Measurements from ENCODE around the gene VAV2.
A peak's percentile ranks its signal among the peaks of the same experiment; 100 is the strongest.

Gene VAV2

DNA sequence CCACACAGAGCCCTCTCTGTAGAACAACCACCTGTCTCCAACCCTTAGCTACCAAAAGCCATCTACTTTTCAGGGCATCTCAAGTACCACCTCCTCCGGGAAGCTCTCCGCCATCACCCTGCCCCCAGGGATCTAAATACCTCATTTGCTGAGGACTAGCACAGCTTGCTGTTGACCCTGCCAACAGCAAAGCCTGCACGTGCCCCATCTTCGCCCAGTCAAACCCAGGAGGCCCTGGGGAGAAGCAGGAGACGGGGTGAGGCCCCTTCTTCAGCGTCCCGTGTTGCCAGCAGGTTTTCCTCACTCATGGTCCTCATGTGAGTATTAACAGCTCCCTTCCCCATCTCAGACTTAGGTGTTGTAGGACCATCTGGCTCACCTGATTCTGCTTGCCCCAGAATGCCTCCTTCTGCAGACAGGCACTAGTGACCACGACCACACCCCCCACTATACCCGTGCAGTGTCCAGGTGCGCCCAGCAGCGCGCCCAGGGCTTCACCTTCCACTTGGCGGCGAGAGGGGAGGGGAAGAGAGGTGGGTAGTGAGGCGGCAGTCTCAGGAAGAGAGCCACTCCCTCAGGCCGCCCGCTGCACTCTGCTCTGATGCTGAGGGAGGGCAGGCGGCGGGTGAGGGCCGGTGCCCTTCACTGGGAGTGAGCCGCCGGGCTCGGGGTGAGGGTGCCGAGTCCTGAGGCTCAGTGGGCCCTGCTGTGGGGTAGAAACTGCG is 11.1 kb downstream of the VAV2 start:
- no peak for DNase-seq (ENCODE audit: low read depth)

GRCh38 chr9:133979921-133980863 is 11.9 kb downstream of the VAV2 start:
- DNase-seq (ENCODE audit: low read depth), result no peak

DNA sequence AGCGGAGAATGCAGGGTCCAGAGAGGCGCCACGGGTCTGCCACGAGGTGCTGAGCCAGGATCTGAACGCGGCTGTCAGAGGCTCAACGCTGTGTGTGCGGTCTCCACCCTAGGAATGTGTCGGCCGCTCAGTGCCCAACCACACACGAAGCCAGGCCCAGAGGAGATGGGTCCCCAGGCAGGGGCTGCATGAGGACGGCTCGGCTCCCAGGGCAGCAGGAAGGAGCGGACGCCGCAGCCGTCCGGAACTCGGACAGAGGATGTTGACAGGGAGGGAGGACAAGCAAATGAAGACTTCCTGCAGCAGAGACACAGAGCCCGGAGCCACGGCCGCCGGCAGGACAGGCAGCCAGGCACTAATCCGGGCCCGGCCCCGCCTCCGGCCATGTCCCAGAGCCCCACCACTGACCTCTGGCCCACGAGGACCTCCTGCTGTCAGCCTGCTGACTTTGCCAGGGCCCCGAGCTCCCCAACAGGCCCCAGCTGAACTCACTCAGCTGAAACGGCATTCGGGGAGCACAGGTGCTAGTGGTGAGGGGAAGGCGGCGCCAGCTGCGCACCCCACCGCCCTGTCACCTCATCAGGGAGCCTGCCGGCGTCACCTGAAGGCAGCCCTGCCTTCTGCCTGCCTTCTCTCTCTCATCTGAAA is 12.7 kb downstream of the VAV2 start:
- DNase-seq (ENCODE audit: low read depth), result peak; percentile 28

- no peak for DNase-seq (ENCODE audit: low read depth)
These were observed 13.2 kb downstream of the VAV2 start for GRCh38 chr9:133978899-133979272.

- DNase-seq (ENCODE audit: low read depth), result no peak
These were observed 13.8 kb downstream of the VAV2 start for GRCh38 chr9:133978226-133978898.

- no peak for DNase-seq (ENCODE audit: low read depth)
These were observed 14.5 kb downstream of the VAV2 start for GRCh38 chr9:133977421-133978201.

DNA sequence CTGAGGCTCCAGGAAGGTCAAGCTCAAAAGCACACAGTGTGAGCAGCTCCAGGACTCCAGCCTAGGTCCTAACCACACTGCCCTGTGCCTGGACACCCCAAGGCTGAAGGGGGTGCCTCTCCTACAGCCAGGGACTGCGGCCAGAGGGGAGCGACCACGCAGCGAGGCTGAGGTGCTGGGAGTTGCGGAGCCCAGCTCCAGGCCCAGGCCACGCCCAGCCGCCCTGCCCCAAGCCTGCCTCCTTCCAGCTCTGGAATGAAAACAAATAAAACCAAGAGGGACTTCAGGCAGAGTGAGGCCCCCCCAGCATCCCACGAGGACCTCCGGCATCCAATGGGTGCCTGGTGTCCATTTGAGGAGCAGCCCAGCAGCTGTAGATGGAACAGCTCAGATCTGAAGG is 15.2 kb downstream of the VAV2 start:
- no peak for DNase-seq (ENCODE audit: low read depth)

- no peak for DNase-seq (ENCODE audit: low read depth)
These were observed 15.8 kb downstream of the VAV2 start for GRCh38 chr9:133976191-133976861.

GRCh38 chr9:133975511-133975910 is 16.6 kb downstream of the VAV2 start:
- DNase-seq (ENCODE audit: low read depth), result no peak

DNA sequence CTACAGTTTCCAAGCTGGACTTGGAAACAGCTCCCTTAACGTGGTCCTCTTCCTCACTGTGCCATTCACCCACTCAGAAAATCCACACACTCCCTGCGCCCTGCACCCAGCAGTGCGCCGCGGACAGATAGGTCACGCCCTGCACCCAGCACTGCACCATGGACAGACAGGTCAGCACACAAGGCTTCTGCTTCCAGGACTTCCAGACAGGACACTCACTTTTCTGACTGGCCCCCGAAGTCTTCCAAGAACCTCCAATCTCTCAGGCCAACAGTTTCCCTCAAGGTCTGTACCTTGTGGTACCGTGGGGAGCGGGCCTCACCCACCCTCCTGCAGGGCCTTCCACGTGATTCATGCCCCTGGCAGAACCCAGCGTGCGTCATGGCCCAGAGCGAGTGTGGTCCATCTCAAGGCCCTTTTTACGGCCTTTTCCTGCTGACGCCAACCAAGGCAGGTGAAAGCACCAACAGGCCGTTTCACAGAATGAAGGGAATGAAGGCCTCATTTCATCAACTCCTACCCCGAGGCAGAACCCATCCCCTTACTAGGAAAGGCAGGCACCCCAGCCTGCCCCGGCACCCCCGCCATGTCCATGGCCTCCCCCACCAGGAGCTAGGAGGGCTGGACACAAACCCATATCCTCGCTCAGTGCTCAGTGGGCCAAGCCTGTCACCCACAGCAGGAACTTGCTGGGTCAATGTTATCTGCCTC is 17.3 kb downstream of the VAV2 start:
- no peak for DNase-seq (ENCODE audit: low read depth)

DNA sequence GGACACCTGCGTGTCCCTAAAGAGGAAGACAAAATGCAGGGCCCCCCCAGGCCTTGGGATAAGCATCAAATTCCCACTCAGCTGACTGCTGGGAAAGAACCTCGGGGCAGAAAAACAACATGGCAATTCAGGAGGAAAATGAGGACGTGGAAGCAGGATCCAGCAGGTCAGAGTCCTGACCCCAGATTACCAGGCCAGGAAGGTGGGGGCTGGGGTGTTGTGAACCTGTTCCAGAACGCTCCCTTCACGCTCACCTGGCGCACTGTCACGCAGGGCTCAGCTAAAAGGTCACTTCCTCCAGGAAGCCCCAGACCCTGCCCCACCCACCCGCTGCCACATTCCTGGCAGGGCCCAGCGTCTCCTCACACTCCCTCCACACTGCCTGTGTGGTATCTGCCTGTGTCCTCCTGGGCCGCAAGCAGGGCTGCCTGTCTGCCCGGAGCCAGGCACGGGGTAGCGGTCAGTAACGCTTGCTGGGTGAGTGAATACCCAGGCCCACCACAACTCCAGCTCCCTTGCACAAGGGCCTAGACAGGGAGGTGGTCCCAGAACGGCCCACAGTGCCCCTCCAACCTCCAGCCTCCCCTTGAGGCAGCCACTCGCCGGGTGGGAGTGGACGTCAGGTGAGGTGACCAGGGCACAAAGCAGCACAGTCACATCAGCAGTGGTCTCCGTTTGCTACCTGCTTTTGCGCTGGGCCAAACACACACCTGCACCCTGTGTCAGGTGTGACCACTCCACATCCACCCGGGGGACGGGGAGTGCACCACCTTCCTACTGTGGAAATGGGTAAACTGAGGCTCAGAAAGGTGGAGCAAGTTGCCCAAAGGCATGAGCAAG is 18.1 kb downstream of the VAV2 start:
- no peak for DNase-seq (ENCODE audit: low read depth)

DNA sequence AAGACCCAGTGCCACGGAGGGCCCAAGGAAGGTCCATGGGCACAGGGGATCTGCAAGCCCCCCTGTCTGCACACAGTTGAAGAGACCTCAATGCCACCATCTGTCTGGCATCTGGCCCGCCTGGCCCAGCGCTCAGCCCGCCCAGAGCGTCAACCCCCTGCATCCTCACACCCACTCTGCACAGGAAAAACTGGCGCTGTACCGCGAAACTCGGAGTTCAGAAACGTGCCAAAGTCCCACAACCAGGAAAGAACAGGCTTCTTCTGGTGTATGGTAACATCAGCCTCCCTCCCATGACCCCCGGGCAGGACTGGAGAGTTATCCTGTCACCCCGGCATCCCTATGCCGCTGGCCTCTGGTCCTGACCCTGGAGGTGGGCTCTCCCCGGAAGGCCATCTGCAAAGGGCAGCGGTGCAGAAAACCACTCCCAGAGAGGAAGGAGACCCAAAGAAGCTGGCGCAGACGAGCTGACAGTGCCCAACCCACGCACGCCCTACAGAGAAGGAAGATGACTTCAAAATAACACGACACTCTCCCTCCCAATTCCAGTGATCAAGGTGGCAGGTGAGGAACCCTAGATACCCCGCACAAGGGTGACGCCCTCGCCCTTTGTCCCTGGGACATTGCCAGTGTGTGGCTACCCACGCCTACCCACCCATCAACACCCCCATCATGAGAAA is 18.9 kb downstream of the VAV2 start:
- DNase-seq (ENCODE audit: low read depth), result no peak

GRCh38 chr9:133971981-133972941 is 19.9 kb downstream of the VAV2 start:
- no peak for DNase-seq (ENCODE audit: low read depth)

DNA sequence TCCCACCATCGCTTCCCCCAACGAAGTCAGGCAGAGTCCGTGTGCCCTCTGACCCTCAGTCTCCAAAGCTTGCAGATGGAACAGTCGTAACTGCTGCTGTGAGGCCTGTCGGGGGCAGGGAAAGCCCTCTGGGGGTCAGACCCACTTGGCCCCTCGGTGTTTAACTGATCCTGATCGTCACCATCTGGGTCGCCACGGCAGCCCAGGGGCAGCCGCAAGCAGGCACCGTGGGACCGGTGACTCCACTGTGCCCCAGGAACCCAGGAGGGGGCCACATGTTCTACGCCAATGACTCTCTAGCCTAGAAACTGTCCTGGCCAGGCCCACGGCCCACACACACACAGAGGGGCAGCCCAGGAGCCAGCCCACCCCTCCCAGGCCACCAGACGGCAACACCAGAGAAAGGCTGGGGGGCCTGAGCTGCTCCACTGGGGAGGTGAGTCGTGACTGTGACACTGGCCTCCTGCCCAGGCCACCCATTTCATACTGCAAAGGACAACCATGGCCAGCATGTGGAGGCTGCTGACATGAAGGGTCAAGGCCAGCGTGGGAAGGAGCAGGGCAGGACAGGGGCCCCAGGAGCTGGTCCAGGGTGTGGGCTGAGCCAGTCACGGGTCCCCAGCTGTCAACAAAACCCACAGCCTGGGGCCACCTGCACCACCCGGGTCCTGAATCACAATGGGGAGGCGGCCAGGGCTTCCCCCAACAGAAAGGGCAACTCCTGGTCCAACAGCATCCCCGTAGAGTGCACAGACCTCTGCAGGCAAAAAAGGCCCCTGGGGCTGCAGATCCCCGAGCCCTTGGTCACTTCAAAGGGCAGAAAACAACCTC is 20.8 kb downstream of the VAV2 start:
- DNase-seq (ENCODE audit: low read depth), result no peak

- DNase-seq (ENCODE audit: low read depth), result no peak
These were observed 21.5 kb downstream of the VAV2 start for GRCh38 chr9:133970581-133971058.

All from fibroblast of gingiva (primary cell).